HEK293 (cell line): ENCODE measurements around the gene CYP2R1.

Experiments used
- KLF10 ChIP-seq: fragments of 450-650 bp; IDR thresholded peaks from 2 replicates; pipeline ENCODE4 v1.5.1; 2018; ENCODE audit warnings: missing biosample characterization, mild to moderate bottlenecking, missing genetic modification characterization
- KLF7 ChIP-seq: fragments of 450-650 bp; formaldehyde crosslinking; IDR thresholded peaks from 2 replicates; pipeline ENCODE4 v1.5.1; 2016; ENCODE audit warnings: missing biosample characterization, missing genetic modification characterization, borderline replicate concordance
- MEIS1 ChIP-seq: sonication (generic); formaldehyde crosslinking; IDR thresholded peaks from 2 replicates; pipeline ENCODE4 v1.8.1; 2022; ENCODE audit warnings: missing genetic modification reagents, mild to moderate bottlenecking, borderline replicate concordance
- MYNN ChIP-seq: fragments of 450-650 bp; formaldehyde crosslinking; IDR thresholded peaks from 2 replicates; pipeline ENCODE4 v1.5.1; 2016; ENCODE audit warnings: missing biosample characterization, missing genetic modification characterization, borderline replicate concordance
- OSR2 ChIP-seq: fragments of 450-650 bp; formaldehyde crosslinking; IDR thresholded peaks from 2 replicates; pipeline ENCODE4 v1.5.1; 2016; ENCODE audit warnings: missing biosample characterization, missing genetic modification characterization
- SCRT2 ChIP-seq: fragments of 450-650 bp; formaldehyde crosslinking; IDR thresholded peaks from 2 replicates; pipeline ENCODE4 v1.5.1; 2016; ENCODE audit warnings: missing biosample characterization, missing genetic modification characterization
- ZBTB17 ChIP-seq: fragments of 450-650 bp; formaldehyde crosslinking; IDR thresholded peaks from 2 replicates; pipeline ENCODE4 v1.5.1; 2016; ENCODE audit warnings: missing biosample characterization, missing genetic modification characterization
- ZFP37 ChIP-seq: fragments of 450-650 bp; formaldehyde crosslinking; IDR thresholded peaks from 2 replicates; pipeline ENCODE4 v1.5.1; 2016; ENCODE audit warnings: missing biosample characterization, missing genetic modification characterization
- ZNF114 ChIP-seq: fragments of 450-650 bp; formaldehyde crosslinking; IDR thresholded peaks from 2 replicates; pipeline ENCODE4 v1.5.0; 2017; ENCODE audit warnings: missing biosample characterization, missing genetic modification characterization
- ZNF133 ChIP-seq: fragments of 450-650 bp; formaldehyde crosslinking; IDR thresholded peaks from 2 replicates; pipeline ENCODE4 v1.5.1; 2016; ENCODE audit warnings: missing biosample characterization, missing genetic modification characterization
- ZNF140 ChIP-seq: fragments of 450-650 bp; formaldehyde crosslinking; IDR thresholded peaks from 2 replicates; pipeline ENCODE4 v1.5.1; 2016; ENCODE audit warnings: missing biosample characterization, missing genetic modification characterization
- ZNF146 ChIP-seq: fragments of 450-650 bp; formaldehyde crosslinking; IDR thresholded peaks from 2 replicates; pipeline ENCODE4 v1.5.1; 2016; ENCODE audit warnings: missing biosample characterization, missing genetic modification characterization
- ZNF16 ChIP-seq: fragments of 450-650 bp; formaldehyde crosslinking; IDR thresholded peaks from 2 replicates; pipeline ENCODE4 v1.5.1; 2016; ENCODE audit warnings: low read depth, missing biosample characterization, missing genetic modification characterization
- ZNF223 ChIP-seq: fragments of 450-650 bp; formaldehyde crosslinking; IDR thresholded peaks from 2 replicates; pipeline ENCODE4 v1.5.1; 2016; ENCODE audit warnings: missing biosample characterization, missing genetic modification characterization
- ZNF311 ChIP-seq: fragments of 450-650 bp; formaldehyde crosslinking; IDR thresholded peaks from 2 replicates; pipeline ENCODE4 v1.5.1; 2017; ENCODE audit warnings: missing biosample characterization, missing genetic modification characterization, borderline replicate concordance
- ZNF529 ChIP-seq: fragments of 450-650 bp; formaldehyde crosslinking; IDR thresholded peaks from 2 replicates; pipeline ENCODE4 v1.5.1; 2017; ENCODE audit warnings: missing genetic modification characterization, missing biosample characterization; ENCODE audit not compliant: insufficient replicate concordance
- ZNF544 ChIP-seq: fragments of 450-650 bp; formaldehyde crosslinking; IDR thresholded peaks from 2 replicates; pipeline ENCODE4 v1.5.0; 2017; ENCODE audit warnings: missing biosample characterization, missing genetic modification characterization
- ZNF555 ChIP-seq: fragments of 450-650 bp; formaldehyde crosslinking; conservative IDR thresholded peaks from 2 replicates; pipeline ENCODE4 v1.5.1; 2017; ENCODE audit warnings: missing biosample characterization, mild to moderate bottlenecking, missing genetic modification characterization, inconsistent platforms
- ZNF585B ChIP-seq: fragments of 450-650 bp; formaldehyde crosslinking; IDR thresholded peaks from 2 replicates; pipeline ENCODE4 v1.5.1; 2016; ENCODE audit warnings: missing biosample characterization, missing genetic modification characterization
- ZNF623 ChIP-seq: fragments of 450-650 bp; formaldehyde crosslinking; IDR thresholded peaks from 2 replicates; pipeline ENCODE4 v1.5.1; 2016; ENCODE audit warnings: missing biosample characterization, missing genetic modification characterization
- ZNF654 ChIP-seq: fragments of 450-650 bp; formaldehyde crosslinking; IDR thresholded peaks from 2 replicates; pipeline ENCODE4 v1.5.1; 2016; ENCODE audit warnings: low read depth, missing biosample characterization, missing genetic modification characterization
- ZNF670 ChIP-seq: fragments of 450-650 bp; formaldehyde crosslinking; IDR thresholded peaks from 2 replicates; pipeline ENCODE4 v1.5.1; 2016; ENCODE audit warnings: missing biosample characterization, missing genetic modification characterization, low read depth
- ZNF830 ChIP-seq: fragments of 450-650 bp; IDR thresholded peaks from 2 replicates; pipeline ENCODE4 v1.5.0; 2018; ENCODE audit warnings: missing biosample characterization, missing genetic modification characterization, low read depth, mild to moderate bottlenecking, moderate library complexity
- ZNF843 ChIP-seq: fragments of 450-650 bp; formaldehyde crosslinking; IDR thresholded peaks from 2 replicates; pipeline ENCODE4 v1.5.1; 2016; ENCODE audit warnings: missing biosample characterization, missing genetic modification characterization
- TF ChIP-seq, protein P1 (sequence below): fragments of 450-650 bp; formaldehyde crosslinking; IDR thresholded peaks from 2 replicates; pipeline ENCODE4 v1.5.1; 2016; ENCODE audit warnings: missing biosample characterization, missing genetic modification characterization
- TF ChIP-seq, protein P2 (sequence below): fragments of 450-650 bp; formaldehyde crosslinking; IDR thresholded peaks from 2 replicates; pipeline ENCODE4 v1.5.1; 2016; ENCODE audit warnings: missing biosample characterization, missing genetic modification characterization
- TF ChIP-seq, protein P3 (sequence below): fragments of 450-650 bp; formaldehyde crosslinking; IDR thresholded peaks from 2 replicates; pipeline ENCODE4 v1.5.1; 2017; ENCODE audit warnings: missing biosample characterization, missing genetic modification characterization
- TF ChIP-seq, protein P4 (sequence below): fragments of 450-650 bp; formaldehyde crosslinking; IDR thresholded peaks from 2 replicates; pipeline ENCODE4 v1.5.1; 2016; ENCODE audit warnings: missing biosample characterization, missing genetic modification characterization, borderline replicate concordance
- TF ChIP-seq, protein P5 (sequence below): fragments of 450-650 bp; formaldehyde crosslinking; IDR thresholded peaks from 2 replicates; pipeline ENCODE4 v1.5.1; 2017; ENCODE audit warnings: missing biosample characterization, missing genetic modification characterization

CYP2R1 gene

DNA sequence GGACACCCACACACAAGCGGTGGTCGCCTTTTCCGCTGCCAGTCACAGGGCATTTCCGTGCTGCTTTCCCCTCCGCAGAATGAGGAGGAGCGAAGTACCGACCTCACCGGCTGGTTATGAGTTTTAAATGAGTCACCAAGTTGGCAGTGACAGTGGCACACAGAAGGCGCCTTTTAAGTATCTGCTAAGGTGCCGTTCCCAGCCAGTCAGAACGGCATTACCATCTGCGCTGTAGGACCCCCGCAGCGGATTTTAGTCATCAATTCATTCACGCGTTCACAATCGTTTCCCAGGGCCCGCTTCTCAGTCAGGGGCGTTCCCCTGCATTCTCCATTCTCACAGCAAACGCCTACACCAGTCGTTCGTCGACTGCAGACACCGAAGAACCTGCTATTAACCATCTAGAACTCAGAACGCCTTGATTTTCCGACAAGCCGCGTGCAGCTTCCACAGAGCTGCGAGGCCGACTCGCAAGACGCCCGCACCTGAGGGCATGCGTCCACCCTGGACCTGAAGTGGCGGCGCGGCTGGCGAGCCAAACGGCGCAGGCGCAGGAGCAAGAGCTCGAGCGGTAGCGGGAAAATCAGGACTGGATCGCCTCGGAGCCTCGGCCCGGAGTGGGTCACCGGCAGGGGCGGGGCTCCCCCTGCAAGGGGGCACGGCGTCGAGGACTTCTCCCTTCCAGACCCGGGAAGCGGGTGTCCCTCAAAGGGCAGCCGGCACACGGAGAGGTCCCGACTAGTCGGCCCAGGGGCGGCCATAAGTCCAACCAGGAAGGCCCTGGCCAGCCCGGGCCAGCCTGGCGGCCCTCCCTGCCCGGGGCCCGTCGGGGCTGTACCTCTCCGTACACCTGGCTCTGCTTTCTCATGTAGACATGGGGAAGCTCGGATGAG lies 642 bp downstream of the CYP2R1 start (continued):
- TF ChIP-seq MEIS1 (CRISPR knock-in tag) = no peak
- no peak for TF ChIP-seq ZNF133 (tag by site-specific recombination)
- no peak for TF ChIP-seq ZNF311
- TF ChIP-seq ZNF544 (tag by site-specific recombination) = no peak
- no peak for TF ChIP-seq MYNN (tag by site-specific recombination)
- TF ChIP-seq, protein P1, sequence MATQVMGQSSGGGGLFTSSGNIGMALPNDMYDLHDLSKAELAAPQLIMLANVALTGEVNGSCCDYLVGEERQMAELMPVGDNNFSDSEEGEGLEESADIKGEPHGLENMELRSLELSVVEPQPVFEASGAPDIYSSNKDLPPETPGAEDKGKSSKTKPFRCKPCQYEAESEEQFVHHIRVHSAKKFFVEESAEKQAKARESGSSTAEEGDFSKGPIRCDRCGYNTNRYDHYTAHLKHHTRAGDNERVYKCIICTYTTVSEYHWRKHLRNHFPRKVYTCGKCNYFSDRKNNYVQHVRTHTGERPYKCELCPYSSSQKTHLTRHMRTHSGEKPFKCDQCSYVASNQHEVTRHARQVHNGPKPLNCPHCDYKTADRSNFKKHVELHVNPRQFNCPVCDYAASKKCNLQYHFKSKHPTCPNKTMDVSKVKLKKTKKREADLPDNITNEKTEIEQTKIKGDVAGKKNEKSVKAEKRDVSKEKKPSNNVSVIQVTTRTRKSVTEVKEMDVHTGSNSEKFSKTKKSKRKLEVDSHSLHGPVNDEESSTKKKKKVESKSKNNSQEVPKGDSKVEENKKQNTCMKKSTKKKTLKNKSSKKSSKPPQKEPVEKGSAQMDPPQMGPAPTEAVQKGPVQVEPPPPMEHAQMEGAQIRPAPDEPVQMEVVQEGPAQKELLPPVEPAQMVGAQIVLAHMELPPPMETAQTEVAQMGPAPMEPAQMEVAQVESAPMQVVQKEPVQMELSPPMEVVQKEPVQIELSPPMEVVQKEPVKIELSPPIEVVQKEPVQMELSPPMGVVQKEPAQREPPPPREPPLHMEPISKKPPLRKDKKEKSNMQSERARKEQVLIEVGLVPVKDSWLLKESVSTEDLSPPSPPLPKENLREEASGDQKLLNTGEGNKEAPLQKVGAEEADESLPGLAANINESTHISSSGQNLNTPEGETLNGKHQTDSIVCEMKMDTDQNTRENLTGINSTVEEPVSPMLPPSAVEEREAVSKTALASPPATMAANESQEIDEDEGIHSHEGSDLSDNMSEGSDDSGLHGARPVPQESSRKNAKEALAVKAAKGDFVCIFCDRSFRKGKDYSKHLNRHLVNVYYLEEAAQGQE (tag by site-specific recombination) = no peak
- TF ChIP-seq ZNF146 = no peak
- no peak for TF ChIP-seq ZNF140 (tag by site-specific recombination)
- TF ChIP-seq, protein P2, sequence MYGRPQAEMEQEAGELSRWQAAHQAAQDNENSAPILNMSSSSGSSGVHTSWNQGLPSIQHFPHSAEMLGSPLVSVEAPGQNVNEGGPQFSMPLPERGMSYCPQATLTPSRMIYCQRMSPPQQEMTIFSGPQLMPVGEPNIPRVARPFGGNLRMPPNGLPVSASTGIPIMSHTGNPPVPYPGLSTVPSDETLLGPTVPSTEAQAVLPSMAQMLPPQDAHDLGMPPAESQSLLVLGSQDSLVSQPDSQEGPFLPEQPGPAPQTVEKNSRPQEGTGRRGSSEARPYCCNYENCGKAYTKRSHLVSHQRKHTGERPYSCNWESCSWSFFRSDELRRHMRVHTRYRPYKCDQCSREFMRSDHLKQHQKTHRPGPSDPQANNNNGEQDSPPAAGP = no peak; the same call in 1 of the 2 replicates
- TF ChIP-seq ZNF654 = no peak
- TF ChIP-seq, protein P3, sequence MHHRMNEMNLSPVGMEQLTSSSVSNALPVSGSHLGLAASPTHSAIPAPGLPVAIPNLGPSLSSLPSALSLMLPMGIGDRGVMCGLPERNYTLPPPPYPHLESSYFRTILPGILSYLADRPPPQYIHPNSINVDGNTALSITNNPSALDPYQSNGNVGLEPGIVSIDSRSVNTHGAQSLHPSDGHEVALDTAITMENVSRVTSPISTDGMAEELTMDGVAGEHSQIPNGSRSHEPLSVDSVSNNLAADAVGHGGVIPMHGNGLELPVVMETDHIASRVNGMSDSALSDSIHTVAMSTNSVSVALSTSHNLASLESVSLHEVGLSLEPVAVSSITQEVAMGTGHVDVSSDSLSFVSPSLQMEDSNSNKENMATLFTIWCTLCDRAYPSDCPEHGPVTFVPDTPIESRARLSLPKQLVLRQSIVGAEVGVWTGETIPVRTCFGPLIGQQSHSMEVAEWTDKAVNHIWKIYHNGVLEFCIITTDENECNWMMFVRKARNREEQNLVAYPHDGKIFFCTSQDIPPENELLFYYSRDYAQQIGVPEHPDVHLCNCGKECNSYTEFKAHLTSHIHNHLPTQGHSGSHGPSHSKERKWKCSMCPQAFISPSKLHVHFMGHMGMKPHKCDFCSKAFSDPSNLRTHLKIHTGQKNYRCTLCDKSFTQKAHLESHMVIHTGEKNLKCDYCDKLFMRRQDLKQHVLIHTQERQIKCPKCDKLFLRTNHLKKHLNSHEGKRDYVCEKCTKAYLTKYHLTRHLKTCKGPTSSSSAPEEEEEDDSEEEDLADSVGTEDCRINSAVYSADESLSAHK = peak; percentile 13; the same call in 1 of the 2 replicates
- TF ChIP-seq ZNF529 (tag by site-specific recombination) = no peak
- peak; percentile 55 for TF ChIP-seq OSR2 (tag by site-specific recombination)
- peak; percentile 6; the same call in 1 of the 2 replicates for TF ChIP-seq KLF7
- no peak for TF ChIP-seq ZNF555 (tag by site-specific recombination)
- no peak for TF ChIP-seq ZNF670 (tag by site-specific recombination)
- no peak; the same call in 1 of the 2 replicates for TF ChIP-seq ZNF223 (tag by site-specific recombination)
- no peak for TF ChIP-seq ZNF843 (tag by site-specific recombination)
- TF ChIP-seq, protein P4, sequence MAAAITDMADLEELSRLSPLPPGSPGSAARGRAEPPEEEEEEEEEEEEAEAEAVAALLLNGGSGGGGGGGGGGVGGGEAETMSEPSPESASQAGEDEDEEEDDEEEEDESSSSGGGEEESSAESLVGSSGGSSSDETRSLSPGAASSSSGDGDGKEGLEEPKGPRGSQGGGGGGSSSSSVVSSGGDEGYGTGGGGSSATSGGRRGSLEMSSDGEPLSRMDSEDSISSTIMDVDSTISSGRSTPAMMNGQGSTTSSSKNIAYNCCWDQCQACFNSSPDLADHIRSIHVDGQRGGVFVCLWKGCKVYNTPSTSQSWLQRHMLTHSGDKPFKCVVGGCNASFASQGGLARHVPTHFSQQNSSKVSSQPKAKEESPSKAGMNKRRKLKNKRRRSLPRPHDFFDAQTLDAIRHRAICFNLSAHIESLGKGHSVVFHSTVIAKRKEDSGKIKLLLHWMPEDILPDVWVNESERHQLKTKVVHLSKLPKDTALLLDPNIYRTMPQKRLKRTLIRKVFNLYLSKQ = no peak
- no peak for TF ChIP-seq ZNF623 (tag by site-specific recombination)
- TF ChIP-seq ZNF585B (tag by site-specific recombination) = no peak
- no peak for TF ChIP-seq ZNF114 (tag by site-specific recombination)
- TF ChIP-seq, protein P5, sequence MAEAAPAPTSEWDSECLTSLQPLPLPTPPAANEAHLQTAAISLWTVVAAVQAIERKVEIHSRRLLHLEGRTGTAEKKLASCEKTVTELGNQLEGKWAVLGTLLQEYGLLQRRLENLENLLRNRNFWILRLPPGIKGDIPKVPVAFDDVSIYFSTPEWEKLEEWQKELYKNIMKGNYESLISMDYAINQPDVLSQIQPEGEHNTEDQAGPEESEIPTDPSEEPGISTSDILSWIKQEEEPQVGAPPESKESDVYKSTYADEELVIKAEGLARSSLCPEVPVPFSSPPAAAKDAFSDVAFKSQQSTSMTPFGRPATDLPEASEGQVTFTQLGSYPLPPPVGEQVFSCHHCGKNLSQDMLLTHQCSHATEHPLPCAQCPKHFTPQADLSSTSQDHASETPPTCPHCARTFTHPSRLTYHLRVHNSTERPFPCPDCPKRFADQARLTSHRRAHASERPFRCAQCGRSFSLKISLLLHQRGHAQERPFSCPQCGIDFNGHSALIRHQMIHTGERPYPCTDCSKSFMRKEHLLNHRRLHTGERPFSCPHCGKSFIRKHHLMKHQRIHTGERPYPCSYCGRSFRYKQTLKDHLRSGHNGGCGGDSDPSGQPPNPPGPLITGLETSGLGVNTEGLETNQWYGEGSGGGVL (tag by site-specific recombination) = no peak; the same call in 1 of the 2 replicates
- TF ChIP-seq SCRT2 = no peak
- no peak for TF ChIP-seq ZNF16 (tag by site-specific recombination)
- TF ChIP-seq ZNF830 (tag by site-specific recombination) = no peak
- no peak for TF ChIP-seq ZBTB17 (tag by site-specific recombination)
- no peak for TF ChIP-seq ZFP37 (tag by site-specific recombination)
- peak; percentile 62; the same call in 1 of the 2 replicates for TF ChIP-seq KLF10 (tag by site-specific recombination)
